ENCODE data around the gene KIF4A.
"Not testable (repeated sequence)": the region's sequence is repeated elsewhere in the genome, so short reads cannot be mapped to it uniquely, and the experiment has no call there.

The KIF4A gene

DNA sequence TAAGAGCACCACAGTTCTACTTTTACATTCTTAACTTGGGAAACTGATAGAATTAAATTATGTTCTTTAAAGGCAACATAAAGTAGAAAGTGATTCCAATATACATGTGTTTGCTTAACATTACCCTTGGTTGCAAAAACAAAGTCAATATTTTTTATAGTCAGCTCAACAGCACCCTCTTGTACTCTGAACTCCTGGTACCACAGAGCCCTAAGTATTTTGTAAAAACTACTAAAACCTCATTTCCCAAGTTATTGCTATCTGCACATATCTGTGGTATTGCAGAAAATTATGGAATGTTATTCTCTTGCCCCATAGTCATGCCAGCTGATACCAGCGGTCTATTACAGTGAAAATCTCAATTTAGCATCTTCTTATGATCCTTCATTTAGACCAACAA lies 2.9 kb downstream of the KIF4A start:
- no peak for DNase-seq

DNA sequence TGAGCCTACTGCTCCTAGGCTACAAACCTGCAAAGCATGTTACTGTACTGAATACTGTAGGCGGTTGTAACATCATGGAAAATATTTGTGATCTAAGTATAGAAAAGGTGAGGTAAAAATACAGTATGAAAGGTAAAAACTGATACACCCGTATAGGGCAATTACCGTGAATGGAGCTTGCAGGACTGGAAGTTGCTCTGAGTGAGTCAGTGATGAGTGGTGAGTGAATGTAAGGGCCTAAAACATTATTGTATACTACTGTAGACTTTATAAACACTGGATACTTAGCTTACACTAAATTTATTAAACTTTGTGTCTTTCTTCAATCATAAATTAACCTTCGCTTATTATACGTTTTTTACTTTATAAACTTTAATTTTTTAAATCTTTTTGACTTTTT lies 3.7 kb downstream of the KIF4A start:
- DNase-seq, result no peak

DNA sequence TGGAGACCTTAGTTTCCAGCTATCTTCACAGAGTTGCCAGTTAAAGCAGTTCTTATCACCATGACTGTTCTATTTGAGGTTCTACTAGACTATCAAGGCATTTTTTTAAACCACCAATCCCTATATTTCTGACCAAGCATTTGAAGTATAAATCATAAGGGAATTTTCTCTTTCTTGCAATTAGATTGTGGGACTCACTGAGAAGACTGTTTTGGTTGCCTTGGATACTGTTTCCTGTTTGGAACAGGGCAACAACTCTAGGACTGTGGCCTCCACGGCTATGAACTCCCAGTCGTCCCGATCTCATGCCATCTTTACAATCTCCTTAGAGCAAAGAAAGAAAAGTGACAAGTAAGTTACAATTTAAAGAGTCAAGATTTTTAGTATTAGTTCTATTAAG lies 11.8 kb downstream of the KIF4A start:
- DNase-seq, result no peak

DNA sequence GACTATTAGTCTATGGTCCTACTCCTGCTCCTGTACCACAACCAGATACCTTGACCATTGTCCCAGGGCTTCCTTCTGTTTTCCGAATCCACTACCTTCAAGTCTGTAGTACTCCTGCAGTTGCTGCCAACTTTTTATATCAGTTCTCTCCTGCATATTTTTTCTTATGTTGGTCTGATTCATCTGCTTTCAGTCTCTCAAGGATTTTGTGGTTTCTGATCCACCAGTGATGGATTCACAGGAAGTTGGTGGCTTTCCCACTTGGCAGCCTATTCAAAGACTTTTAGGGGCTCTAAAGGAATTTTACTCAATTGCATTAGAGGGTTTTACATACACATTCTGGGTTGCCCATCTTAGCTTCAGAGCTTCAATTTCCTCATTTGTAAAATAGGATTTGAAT lies 23.6 kb downstream of the KIF4A start:
- DNase-seq, result no peak

DNA sequence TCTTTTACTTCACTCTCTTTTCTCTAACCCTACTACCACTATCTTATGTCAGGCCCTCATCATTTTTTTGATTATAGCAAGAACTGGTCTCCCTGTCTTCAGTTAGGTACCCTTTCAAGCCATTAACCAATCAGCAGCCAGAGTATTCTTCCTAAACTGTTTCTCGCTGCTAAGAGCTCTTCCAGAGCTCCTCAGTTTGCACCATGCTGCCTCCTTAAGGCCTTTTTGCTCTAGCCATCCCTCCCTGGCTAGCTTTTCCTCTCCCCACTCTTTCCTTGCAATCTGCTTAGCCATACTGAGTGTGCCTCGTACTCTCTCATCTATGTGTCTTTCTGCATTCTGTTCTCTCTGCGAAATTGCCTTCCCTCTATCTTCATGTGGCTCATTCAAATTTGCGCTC lies 32.9 kb downstream of the KIF4A start:
- DNase-seq, result no peak

DNA sequence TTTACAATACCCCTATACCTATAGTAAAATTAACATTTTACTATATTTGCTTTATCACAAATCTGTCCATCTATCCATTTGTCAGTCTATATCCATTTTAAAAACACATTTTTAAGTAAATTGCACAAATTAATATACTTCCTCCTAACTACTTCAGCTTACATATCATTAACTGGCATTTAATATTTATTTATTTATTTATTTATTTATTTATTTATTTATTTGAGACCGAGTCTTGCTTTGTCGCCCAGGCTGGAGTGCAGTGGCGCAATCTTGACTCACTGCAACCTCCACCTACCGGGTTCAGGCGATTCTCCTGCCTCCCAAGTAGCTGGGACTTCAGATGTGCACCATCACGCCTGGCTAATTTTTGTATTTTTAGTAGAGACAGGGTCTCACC lies 33.7 kb downstream of the KIF4A start:
- not testable (repeated sequence) for DNase-seq

DNA sequence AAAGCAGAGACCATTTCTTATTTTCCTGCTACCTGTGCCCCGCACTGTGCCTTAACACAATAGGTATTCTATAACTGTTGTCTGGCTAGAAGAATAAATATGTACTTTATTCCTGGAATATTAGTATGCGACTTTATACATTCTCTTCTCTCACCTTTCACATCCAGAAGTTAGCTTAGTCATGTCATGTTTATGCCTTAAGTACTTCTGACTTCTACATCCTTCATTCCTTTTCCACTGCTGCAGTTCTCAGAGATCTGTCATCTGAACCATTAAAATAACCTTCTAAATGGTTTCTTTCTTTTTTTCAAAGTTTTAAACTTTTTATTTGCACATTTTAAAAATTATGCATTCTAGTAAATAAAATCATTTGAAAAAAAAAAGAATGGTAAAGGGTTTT lies 34.4 kb downstream of the KIF4A start:
- DNase-seq, result no peak

DNA sequence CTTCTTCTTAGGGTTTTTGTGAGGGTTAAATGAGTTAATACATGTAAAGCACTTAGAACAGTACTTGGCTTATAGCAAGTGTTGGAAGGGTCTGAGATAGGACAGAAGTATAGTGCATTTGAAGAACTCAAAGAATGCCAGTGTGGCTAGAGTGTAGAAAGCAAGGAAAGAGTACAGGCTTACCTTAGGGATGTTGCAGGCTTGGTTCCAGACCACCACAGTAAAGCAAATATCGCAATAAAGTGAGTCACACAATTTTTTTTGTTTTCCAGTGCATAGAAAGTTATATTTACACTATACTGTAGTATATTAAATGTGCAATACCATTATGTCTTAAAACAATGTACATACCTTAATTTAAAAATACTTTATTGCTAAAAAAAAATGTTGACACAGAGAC lies 41.3 kb downstream of the KIF4A start:
- no peak for DNase-seq

DNA sequence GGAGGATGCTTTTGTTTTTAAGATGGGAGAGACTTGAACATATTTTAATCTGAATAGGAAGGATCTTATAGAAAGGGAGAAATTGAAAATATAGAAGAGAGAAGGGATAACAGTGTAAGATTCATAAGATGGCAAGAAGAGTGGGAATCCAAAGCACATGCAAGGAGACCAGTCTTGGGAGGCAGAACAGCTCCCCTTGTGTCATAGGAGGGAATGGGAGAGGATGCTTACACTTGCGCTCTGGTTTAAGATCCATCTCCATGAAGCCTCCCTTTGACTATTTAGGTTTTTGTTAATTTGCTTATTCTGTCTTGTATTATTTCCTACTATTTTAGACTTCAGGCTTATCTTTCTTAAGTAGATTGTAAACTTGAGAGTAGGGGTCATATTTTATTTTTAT lies 42.7 kb downstream of the KIF4A start:
- DNase-seq, result no peak

DNA sequence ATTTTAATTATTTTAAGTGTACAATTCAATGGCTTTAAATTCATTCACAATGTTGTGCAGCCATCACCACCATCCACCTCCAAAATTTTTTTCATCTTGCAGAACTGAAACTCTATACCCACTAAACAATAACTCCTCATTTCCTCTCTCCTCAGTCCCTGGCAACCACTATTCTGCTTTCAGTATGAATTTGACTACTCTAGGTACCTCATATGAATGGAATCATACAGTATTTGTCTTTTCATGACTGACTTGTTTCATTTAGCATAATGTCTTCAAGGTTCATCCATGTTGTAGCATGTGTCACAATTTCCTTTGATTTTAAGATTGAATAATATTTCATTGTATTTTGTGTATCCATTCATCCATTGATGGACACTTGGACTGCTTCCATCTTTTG lies 46.9 kb downstream of the KIF4A start:
- DNase-seq, result no peak

DNA sequence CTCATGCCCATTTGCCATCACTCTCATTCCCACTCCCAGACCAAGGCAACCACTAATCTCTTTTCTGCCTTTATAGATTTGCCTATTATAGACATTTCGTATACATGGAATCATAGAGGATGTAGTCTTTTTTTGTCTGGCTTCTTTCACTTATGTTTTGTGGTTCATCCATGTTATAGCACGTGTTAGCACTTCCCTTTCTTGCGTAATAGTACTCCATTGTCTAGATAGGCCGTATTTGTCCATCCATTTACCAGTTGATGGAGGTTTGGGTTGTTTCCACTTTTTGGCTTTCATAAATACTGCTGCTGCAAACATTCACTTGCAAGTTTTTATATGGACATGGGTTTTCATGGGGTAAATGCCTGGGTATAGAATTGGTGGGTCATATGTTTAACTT lies 48.4 kb downstream of the KIF4A start:
- DNase-seq, result no peak

DNA sequence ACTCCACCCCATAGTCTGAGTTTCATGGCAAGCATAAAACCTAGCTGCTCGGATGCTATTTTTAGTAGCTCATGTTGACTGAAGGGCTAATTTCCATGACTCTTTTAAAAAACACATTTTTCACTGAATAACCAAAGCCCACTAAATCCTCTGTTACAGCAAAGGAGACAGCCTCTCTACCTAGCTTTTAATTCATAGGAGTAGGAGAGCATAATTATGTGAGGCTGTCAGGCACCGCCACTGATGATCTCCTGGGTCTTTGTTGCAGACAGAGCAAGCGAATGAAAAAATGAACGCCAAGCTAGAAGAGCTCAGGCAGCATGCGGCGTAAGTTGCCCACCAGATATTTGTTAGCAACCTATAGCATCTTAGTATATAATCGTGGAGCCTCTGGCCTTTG lies 53.5 kb downstream of the KIF4A start:
- DNase-seq, result no peak

DNA sequence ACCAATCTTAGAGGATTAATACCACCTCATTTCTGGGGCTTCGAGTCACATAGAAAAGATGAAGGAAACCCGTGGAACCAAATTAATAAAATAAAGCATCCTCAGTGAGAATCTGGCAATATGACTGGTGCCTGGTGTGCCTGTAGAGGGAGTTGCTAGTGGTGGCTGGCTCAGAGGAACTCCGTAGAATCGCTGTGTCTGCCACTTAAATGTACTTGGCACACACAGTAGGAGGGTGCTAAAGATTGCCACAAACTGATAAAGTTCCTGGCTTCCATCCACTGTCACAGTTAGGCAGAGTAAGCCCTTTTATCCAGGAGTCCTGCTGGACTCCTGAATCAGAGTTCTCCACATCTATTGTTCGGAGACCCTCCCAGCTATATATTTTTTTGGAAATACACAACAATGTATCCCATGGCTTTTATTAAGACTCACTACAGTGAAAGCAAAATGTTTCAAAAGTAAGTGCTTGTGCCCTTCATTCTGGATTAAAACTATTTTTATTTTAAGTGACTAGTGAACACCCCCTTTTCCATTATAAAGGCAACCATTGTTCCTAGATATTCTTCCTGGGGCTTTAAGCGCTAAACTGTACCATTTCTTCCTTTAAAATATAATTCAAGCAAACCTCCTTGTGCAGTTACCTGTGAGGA lies 56.6 kb downstream of the KIF4A start:
- no peak for DNase-seq

DNA sequence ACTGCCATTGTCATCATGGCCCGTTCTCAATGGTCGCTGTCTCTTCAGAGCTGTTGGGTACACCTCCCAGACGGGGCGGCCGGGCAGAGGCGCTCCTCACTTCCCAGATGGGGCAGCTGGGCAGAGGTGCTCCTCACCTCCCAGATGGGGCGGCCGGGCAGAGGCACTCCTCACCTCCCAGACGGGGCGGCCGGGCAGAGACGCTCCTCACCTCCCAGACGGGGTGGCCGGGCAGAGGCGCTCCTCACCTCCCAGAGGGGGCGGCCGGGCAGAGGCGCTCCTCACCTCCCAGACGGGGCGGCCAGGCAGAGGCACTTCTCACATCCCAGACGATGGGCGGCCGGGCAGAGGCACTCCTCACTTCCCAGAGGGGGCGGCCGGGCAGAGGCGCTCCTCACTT lies 58.9 kb downstream of the KIF4A start:
- not testable (repeated sequence) for DNase-seq

DNA sequence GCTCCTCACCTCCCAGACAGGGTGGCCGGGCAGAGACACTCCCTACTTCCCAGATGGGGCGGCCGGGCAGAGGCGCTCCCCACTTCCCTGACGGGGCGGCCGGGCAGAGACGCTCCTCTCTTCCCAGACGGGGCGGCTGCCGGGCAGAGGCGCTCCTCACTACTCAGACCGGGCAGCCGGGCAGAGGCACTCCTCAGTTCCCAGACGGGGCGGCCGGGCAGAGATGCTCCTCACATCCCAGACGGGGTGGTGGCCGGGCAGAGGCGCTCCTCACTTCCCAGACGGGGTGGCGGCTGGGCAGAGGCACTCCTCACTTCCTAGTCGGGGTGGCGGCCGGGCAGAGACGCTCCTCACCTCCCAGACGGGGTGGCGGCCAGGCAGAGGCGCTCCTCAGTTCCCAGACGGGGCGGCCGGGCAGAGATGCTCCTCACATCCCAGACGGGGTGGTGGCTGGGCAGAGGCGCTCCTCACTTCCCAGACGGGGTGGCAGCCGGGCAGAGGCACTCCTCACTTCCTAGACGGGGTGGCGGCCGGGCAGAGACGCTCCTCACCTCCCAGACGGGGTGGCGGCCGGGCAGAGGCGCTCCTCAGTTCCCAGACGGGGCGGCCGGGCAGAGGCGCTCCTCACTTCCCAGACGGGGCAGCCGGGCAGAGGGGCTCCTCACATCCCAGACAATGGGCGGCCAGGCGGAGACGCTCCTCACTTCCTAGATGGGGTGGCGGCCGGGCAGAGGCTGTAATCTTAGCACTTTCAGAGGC lies 59.6 kb downstream of the KIF4A start:
- not testable (repeated sequence) for DNase-seq

DNA sequence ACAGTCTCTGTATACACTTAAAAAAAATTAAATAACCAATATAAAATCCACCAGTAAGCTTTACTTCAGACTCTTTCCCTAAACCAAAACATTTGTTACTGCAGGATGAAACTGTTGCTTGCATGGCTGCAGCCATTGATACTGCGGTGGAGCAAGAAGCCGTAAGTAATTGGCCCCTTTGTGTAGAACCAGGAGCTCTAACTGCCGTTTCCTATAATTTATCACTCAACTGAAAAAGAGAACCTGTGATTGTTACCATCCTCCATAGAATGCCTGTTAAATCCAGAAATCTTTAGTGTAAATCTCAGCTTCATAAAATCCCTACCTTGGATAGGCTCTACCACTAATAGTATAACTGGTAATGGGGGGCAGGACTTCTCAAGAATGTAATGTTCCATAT lies 62.6 kb downstream of the KIF4A start:
- DNase-seq, result no peak

DNA sequence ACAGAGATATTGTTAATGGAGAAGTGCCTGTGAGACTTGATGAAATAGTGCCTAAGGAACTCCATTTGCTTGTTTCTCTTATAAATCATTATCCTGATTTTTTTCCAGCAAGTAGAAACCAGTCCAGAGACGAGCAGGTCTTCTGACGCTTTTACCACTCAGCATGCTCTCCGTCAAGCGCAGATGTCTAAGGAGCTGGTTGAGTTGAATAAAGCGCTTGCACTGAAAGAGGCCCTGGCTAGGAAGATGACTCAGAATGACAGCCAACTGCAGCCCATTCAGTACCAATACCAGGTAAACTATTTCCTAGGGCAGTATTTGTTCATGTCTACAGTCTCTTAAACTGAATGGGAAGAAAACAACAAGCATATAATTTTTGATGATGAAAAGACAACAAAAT lies 63.6 kb downstream of the KIF4A start:
- DNase-seq, result no peak

DNA sequence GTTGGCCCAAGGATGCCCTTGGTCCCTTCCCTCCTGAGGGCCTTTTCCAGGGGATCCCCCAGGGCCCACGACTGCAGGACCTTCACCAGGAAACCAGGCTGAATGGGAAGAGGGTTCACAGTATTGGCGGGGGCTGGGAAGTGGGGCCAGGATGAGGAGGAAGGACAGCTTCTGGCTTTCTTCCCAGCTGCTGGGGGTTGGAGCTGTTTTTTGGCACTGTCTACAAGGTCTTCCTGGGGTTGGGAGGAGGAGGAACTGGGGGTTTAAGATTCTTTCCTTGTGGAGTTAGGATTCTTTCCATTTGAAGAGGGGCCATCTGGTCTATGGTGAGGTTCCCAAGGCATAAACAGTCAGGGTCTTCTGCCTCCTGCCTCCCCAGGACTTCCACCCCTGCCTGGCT lies 64.8 kb downstream of the KIF4A start:
- DNase-seq, result no peak

DNA sequence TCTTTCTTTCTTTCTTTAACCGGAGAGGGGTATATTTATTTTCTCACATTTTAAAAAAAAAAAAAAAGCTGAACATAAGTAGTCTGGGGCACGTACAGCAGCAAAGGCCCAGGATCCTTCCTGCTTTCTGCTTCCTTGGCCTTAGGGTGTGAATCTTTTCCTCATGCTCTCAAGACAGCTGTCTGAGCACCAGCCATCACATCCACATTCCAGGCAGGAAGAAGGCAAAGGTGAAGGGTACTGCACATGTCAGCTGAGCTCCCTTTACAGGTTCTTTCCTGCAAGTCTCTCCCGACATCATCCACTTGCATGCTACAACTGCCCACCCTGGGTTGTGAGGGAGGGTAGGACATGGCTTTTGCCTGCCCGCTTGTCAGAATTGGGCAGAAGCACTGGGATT lies 69.6 kb downstream of the KIF4A start:
- DNase-seq, result no peak

DNA sequence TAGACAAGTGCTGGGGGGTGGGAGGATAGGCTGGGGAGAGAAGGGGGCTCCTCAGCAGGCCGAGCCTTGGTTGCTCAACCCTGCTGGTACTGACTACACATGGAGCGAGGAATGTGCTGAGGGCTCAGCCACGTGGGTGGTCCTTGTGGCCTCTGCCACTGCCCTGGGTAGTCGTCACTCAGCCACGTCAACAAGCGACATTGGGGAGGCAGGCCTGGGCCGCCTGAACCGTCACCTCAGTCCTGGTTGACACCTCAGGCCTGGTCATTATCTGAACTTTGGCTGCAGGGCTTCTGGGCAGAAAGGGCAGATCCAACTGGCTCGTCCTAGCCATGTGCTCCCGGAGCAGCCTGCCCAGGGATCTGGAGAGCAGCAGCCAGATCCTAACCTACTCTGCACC lies 70.5 kb downstream of the KIF4A start:
- DNase-seq, result no peak

DNA sequence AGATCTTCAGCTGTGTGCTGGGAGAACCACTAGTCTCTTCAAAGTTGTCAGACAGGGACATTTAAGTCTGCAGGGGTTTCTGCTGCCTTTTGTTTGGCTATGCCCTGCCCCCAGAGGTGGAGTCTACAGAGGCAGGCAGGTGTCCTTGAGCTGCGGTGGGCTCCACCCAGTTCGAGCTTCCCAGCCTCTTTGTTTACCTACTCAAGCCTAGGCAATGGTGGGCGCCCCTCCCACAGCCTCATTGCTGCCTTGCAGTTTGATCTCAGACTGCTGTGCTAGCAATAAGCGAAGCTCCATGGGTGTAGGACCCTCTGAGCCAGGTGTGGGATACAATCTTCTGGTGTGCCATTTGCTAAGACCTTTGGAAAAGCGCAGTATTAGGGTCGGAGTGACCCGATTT lies 78.8 kb downstream of the KIF4A start:
- DNase-seq, result not testable (repeated sequence)

DNA sequence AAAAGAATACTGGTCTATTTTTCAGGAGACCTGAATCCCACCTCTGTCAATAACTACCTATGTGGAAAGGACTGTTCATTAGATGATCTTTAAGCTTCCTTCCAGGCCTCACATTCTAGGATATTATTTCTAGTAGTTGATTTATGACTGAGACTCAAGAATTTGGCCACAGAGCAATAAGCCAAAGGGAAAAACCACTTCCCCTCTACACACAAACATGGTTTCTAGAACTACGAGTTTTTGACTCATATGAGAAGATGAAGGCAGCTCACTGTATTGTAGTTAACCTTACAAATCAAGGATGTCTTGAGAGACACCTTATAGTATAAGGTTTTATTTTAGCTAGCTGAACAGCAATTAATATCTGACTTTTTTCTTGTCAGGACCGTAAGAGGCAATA lies 96.3 kb downstream of the KIF4A start:
- no peak for DNase-seq

DNA sequence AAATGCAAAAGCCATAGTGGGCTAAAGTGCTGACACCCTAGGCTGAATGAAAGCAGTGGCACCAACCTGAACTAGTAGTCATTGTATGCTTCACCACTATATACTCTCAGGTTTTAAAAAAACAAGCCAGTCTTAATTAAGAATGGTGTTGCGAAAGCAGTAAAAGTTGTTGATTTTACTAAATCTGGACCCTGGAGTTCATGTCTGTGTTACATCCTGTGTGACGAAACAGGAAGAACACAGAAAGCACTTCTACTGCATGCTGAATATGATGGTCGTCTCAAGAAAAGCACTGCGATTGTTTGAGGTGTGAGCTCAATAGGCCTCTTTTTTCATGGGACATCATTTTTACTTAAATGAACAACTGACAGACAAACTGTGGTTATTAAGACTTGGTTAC lies 109.0 kb downstream of the KIF4A start:
- DNase-seq, result no peak

DNA sequence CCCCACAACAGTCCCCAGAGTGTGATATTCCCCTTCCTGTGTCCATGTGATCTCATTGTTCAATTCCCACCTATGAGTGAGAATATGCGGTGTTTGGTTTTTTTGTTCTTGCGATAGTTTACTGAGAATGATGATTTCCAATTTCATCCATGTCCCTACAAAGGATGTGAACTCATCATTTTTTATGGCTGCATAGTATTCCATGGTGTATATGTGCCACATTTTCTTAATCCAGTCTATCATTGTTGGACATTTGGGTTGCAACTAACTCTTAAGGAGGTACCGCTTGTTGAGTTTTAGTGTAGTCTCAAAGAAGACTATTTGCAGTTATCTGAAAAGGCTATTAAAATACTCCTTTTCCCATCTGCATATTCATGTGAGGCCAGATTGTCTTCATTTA lies 110.3 kb downstream of the KIF4A start:
- not testable (repeated sequence) for DNase-seq

DNA sequence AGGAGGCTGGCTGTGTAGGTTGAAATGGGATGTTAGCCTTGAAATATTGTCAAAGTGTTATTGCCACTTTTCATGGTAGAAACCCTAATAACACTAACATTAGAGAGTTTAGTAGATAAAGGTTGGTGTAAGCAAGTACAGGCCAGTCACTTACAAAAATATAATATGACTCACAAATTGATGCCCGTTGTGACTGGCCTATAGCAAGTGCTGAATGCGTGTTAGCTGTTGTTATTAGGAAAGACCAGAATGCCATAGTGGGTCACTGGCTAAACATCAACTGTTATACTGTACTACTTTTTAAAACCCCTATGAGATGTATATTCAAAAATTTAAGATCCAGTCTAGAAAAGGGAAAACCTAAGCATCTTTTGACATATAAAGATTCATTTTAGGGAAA lies 112.8 kb downstream of the KIF4A start:
- no peak for DNase-seq
